HEK293T (cell line): ENCODE measurements around the gene PSME3IP1.

Experiments used
- FOXA1 ChIP-seq: fragments of 450-650 bp; IDR thresholded peaks from 2 replicates; pipeline ENCODE4 v1.6.1; 2016; ENCODE audit warnings: mild to moderate bottlenecking
- FOXK2 ChIP-seq: fragments of 450-650 bp; IDR thresholded peaks from 2 replicates; pipeline ENCODE4 v1.6.1; 2016; ENCODE audit warnings: mild to moderate bottlenecking
- HDGF ChIP-seq: fragments of 450-650 bp; IDR thresholded peaks from 2 replicates; pipeline ENCODE4 v1.6.1; 2017; ENCODE audit warnings: antibody characterized with exemption, borderline replicate concordance

GRCh38 chr16:57167953-57168352 is 17.9 kb downstream of the PSME3IP1 start:
- no peak for TF ChIP-seq FOXA1
- TF ChIP-seq HDGF: no peak
- TF ChIP-seq FOXK2: no peak
